ENCODE measurements around the gene WWOX. TPM values are rescaled to one million over a fixed set of nuclear protein-coding genes. Genes with fewer than 3 reads are reported as not detected.

Gene WWOX
- total RNA-seq, 2 donors from 2014 or later = 30.0 to 35.4 TPM

DNA sequence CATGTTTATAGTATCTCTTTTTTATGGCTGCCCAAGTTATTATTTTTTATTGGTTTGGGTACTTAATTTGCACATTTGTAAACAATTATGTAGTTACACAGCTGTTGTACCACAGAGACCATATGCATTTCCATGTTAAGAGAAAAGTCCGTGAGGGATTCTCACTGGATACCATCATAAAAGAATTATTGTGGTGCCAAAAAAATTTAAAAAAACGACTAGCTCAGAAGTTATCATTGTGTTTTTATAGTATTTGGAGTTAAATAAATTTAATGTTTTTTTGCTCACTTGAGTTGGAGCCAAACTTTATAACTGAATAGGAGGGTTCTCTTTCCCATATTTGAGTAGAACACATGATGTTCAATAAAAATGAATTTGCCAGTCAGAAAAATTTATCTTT, 618.7 kb downstream of the WWOX start:
- H3K4me1 Mint-ChIP-seq = peaks cover 8% of the 10 kb centered on the region
- Histone ChIP-seq H3K4me3 (ENCODE audit: low read length) (no peak overlapping the region), H3K27ac (ENCODE audit: low read depth, low read length) (no peak overlapping the region), H3K27me3 (ENCODE audit: control insufficient read depth, insufficient read depth, low read length, poor library complexity, severe bottlenecking) (no peaks in the 10 kb centered on the region), H3K9ac (ENCODE audit: extremely low read depth, low read length, poor library complexity, severe bottlenecking) (no peak overlapping the region), H3K36me3 (ENCODE audit: control insufficient read depth, insufficient read depth, low read length) (no peaks in the 10 kb centered on the region), H3K9me3 (ENCODE audit: control insufficient read depth, low read length) (no peaks in the 10 kb centered on the region), H3K4me1 (ENCODE audit: control insufficient read depth, insufficient read depth, low read length) (peaks cover 5% of the 10 kb centered on the region)
- no peaks in the 10 kb centered on the region for H3K9me3 Mint-ChIP-seq
- 85 to 86% methylated on average over 2 of the region's 2 CpGs for WGBS, 2 experiments (ENCODE audit: insufficient coverage in 1 of 2, insufficient read length in 1 of 2)
- no peaks in the 10 kb centered on the region for H3K36me3 Mint-ChIP-seq (ENCODE audit: low read depth)
- no peak for DNase-seq
- no peak overlapping the region for H3K4me3 Mint-ChIP-seq
- H3K27me3 Mint-ChIP-seq (ENCODE audit: insufficient read depth) = no peaks in the 10 kb centered on the region
- no peak for TF ChIP-seq CTCF (conservative IDR thresholded peaks at IDR 0.05)
- no peak overlapping the region for H3K27ac Mint-ChIP-seq

DNA sequence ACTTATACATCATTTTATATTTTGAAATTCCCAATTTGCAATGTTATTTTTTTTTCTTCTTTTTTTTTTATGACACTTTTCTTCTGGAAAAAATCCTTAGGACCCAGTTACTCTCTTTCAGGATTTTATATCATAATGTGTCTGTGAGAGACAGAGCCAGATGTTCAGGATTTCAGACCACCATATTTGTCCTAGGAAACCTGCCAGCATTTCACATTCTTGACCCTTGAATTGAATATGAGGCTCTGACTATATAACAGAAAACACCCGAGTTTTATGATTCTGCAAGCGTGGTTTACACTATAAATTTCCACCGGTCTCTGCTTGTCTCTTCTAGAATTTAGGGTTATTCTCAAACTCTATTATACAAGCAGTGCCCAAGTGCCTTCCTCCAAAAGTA, 621.0 kb downstream of the WWOX start:
- Histone ChIP-seq H3K9me3 (ENCODE audit: control insufficient read depth, low read length) (no peaks in the 10 kb centered on the region), H3K4me3 (ENCODE audit: low read length) (no peak overlapping the region), H3K27ac (ENCODE audit: low read depth, low read length) (no peak overlapping the region), H3K9ac (ENCODE audit: extremely low read depth, low read length, poor library complexity, severe bottlenecking) (no peak overlapping the region), H3K4me1 (ENCODE audit: control insufficient read depth, insufficient read depth, low read length) (peaks cover 5% of the 10 kb centered on the region), H3K36me3 (ENCODE audit: control insufficient read depth, insufficient read depth, low read length) (no peaks in the 10 kb centered on the region), H3K27me3 (ENCODE audit: control insufficient read depth, insufficient read depth, low read length, poor library complexity, severe bottlenecking) (no peaks in the 10 kb centered on the region)
- no peaks in the 10 kb centered on the region for H3K36me3 Mint-ChIP-seq (ENCODE audit: low read depth)
- DNase-seq = no peak
- 92 to 100% methylated on average over 2 to 3 of the region's 3 CpGs for WGBS, 2 experiments (ENCODE audit: insufficient coverage in 1 of 2, insufficient read length in 1 of 2)
- TF ChIP-seq CTCF (conservative IDR thresholded peaks at IDR 0.05) = no peak
- peaks cover 8% of the 10 kb centered on the region for H3K4me1 Mint-ChIP-seq
- H3K9me3 Mint-ChIP-seq = no peaks in the 10 kb centered on the region
- H3K4me3 Mint-ChIP-seq = no peak overlapping the region
- no peak overlapping the region for H3K27ac Mint-ChIP-seq
- H3K27me3 Mint-ChIP-seq (ENCODE audit: insufficient read depth) = no peaks in the 10 kb centered on the region

DNA sequence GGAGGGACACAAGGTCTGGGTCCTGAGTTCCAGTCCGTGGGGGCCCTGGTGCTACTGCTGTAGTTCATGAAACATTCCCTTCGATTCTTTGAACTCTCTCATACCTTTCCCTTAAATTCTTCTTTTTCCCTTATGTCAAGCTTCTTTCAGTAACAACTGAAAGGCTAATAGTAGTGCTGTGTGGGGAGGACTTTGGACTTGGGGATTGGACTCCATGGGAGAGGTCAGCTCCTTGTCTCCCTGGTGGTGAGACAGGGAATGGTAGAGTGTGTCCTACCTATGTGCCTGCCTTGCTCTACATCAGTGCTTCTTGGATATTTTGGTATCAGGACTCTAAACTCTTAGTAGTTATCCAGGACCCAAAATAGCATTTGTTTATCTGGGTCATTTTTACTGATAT, 628.1 kb downstream of the WWOX start:
- no peak overlapping the region for H3K4me3 Mint-ChIP-seq
- no peaks in the 10 kb centered on the region for H3K9me3 Mint-ChIP-seq
- DNase-seq = peak; percentile 48

More for the DNA sequence above, 628.1 kb downstream of the WWOX start:
- Histone ChIP-seq H3K9ac (ENCODE audit: extremely low read depth, low read length, poor library complexity, severe bottlenecking) (no peak overlapping the region), H3K4me3 (ENCODE audit: low read length) (no peak overlapping the region), H3K4me1 (ENCODE audit: control insufficient read depth, insufficient read depth, low read length) (no peaks in the 10 kb centered on the region), H3K27me3 (ENCODE audit: control insufficient read depth, insufficient read depth, low read length, poor library complexity, severe bottlenecking) (no peaks in the 10 kb centered on the region), H3K27ac (ENCODE audit: low read depth, low read length) (no peak overlapping the region), H3K9me3 (ENCODE audit: control insufficient read depth, low read length) (no peaks in the 10 kb centered on the region), H3K36me3 (ENCODE audit: control insufficient read depth, insufficient read depth, low read length) (no peaks in the 10 kb centered on the region)
- peak; percentile 77 for TF ChIP-seq CTCF (conservative IDR thresholded peaks at IDR 0.05)
- WGBS, 2 experiments (ENCODE audit: insufficient coverage in 1 of 2, insufficient read length in 1 of 2) = 100% methylated on average over 2 of the region's 2 CpGs; no CpG with 5 or more reads in 1 of the 2 experiments
- Mint-ChIP-seq H3K36me3 (ENCODE audit: low read depth) (no peaks in the 10 kb centered on the region), H3K4me1 (no peaks in the 10 kb centered on the region), H3K27me3 (ENCODE audit: insufficient read depth) (no peaks in the 10 kb centered on the region), H3K27ac (no peak overlapping the region)

Data from endodermal cell (in vitro differentiated cells).